NCI-H2196 (cell line): ENCODE measurements around the gene CCNY.
A peak's percentile ranks its signal among the peaks of the same experiment; 100 is the strongest.

Experiments
- DNase-seq: peaks from one replicate; lab custom pipeline; 2025; ENCODE audit not compliant: unreplicated experiment; lab: John Stamatoyannopoulos, UW

CCNY gene

DNA sequence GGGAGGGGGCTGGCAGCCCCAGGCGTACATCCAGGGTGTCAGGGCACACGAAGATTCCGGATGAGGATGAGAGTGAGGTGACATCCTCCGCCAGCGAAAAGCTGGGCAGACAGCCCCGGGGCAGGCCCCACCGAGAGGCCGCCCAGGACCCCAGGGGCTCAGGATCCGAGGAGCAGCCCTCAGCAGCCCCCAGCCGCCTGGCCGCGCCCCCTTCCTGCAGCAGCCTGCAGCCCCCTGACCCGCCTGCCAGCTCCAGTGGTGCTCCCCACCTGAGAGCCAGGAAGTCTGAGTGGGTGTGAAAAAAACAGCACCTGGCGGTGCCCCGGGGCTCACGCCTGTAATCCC is 272.0 kb downstream of the CCNY start:
- DNase-seq, result no peak

DNA sequence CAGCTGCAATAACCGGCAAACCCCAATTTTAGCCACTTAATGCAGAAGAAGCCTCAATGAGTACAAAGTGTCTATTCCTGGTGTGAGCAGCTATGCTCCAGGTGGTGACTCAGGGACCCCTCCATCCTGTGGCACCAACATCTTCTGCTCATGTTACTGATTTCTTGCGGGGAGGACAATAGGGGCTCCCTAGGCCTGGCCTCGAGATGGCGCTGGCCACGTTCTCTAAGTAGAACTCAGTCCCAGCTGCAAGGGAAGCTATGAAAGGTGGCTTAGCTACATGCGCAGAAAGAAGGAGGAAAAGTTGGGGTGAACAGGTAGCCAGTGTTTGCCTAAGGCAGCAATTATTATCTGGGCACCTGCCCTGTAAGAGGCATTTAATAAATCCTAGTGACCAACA is 275.4 kb downstream of the CCNY start:
- DNase-seq, result no peak

DNA sequence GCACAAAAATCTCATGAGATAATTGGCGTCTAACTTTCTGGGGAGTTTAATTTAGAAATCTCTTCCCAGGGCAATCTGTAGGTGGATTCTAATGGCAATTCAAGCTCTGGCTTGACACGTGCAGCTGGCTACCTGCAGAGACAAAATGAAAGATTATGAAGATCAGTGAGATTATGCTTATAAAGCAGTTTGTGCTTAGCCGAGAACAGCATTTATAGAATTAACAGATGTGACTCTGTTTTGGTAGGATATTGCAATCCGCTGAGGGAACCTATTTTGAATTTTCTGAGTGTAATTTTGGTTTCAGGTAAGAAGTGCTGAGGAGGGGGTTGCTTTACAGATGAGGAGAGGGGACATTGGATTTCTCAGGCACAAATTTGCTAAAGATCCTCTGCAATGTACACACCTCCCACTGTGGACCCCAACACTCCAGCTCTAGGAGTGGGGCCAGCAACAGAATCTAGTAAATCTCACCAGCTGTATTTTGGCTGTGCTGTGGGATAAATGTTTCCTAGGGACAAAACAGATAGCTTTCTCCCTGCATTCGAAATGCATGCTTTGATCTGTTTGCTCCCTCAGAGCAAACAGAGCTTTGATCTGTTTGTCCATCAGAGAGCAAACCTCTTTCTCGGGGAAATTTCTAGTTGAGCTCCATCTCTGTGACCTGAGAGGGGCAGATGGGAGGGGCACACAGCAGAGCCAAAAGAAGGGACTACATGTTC is 276.2 kb downstream of the CCNY start:
- no peak for DNase-seq

DNA sequence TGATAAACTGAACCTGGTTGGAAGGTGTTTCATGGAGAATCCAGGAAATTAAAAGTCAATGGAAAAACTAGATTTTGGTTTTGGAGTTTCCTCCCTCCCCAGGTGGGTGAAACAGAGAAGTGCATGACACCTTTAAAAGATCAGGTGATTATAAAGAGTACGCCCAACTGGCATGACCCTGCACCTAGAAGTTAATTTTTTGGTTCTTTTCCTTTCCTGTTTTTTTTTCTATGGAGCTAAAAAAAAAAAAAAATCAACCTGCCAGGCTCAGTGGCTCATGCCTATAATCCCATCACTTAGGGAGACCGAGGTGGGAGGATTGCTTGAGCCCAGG is 276.8 kb downstream of the CCNY start:
- no peak for DNase-seq

DNA sequence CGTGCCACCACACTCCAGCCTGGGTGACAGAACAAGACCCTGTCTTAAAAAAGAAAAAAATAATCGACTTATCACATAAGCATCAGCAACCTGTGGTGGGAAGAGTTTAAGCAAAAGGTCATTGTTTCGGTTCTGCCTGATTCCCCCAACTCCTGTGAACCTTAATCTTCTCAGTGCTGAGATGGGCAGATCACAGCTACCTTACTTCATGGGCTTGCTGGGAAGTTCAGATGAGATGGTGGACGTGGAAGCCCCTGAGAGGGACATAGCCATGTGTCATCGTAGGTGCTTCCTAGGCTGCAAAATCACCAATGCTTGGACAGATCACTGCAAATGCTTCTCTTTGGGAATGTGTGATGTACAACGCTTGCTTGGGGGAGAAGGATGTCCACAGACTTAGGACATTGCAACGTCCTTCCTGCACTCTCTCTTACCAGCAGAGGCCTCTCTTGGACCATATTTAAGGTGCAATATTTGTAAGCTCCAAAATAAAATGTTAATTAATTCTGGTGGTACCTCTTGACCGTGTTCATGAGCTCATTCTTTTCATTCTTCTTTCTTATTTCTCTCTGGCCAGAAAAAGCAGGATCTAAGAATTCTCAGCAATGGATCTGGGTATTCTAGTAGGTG is 277.4 kb downstream of the CCNY start:
- DNase-seq, result peak; percentile 4

DNA sequence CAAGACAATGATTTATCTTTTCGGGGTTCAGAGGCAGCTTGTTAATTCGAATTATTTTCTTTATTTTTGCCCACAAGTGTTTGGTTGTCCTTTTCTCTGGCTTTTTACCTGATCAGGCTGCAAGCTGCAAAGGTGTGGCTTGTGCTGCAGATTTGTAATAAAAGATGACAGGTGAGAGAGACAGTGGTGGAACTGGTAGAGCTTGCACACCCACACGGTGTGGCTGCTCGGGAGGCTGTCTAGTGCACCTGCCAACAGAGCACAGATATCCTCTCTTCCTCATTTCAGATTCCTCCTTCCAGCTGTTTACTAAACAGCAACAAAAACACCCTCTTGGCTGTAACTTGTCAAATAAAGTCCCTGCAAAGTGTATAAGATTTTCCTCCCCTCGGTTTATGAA is 278.0 kb downstream of the CCNY start:
- DNase-seq, result no peak
